Stomach (tissue), 9 donors: ENCODE results near the gene MTMR1. TPM values are rescaled to one million over a fixed set of nuclear protein-coding genes. Genes with fewer than 3 reads are reported as not detected.

Experiments used
- DNase-seq, 2 donors: peaks; one replicate each; pipeline versions ENCODE4 v3.0.0 to v3.0.0-alpha.2; 2013 to 2019
- H3K27ac ChIP-seq, 5 donors: fragments of 200-600 bp in 4 of 5; sonication (generic) in 4 of 5; one replicate each; pipeline ENCODE4 v1.5.1; 2013 to 2019; ENCODE audit warnings: mild to moderate bottlenecking in 1 of 5, moderate library complexity in 1 of 5
- H3K27me3 ChIP-seq, 3 donors: fragments of 200-600 bp; sonication (generic); one replicate each; pipeline ENCODE4 v1.5.1; 2017 to 2019; ENCODE audit warnings: mixed run types in 1 of 3
- H3K36me3 ChIP-seq, 4 donors: fragments of 200-600 bp; sonication (generic); 1 replicate in 3 of 4; 2 replicates in 1 of 4; pipeline ENCODE4 v1.5.1; 2016 to 2019
- H3K4me1 ChIP-seq, 4 donors: fragments of 200-600 bp; sonication (generic); one replicate each; pipeline ENCODE4 v1.5.1; 2016 to 2019
- H3K4me3 ChIP-seq, 4 donors: fragments of 200-600 bp; sonication (generic) in 3 of 4; one replicate each; pipeline ENCODE4 v1.5.1; 2016 to 2019; ENCODE audit warnings: mild to moderate bottlenecking in 1 of 4
- H3K9me3 ChIP-seq, 4 donors: fragments of 200-600 bp; sonication (generic); one replicate each; pipeline ENCODE4 v1.5.1; 2016 to 2019
- EP300 ChIP-seq: sonication (generic); formaldehyde crosslinking; IDR thresholded peaks from one replicate; pipeline ENCODE4 v1.6.1; 2017; ENCODE audit warnings: antibody characterized with exemption
- POLR2A ChIP-seq, 4 donors: fragments of 450-650 bp; IDR thresholded peaks; one replicate each; pipeline ENCODE4 v1.6.1; 2016; ENCODE audit warnings: antibody characterized with exemption in 4 of 4, control low read depth in 2 of 4, mild to moderate bottlenecking in 1 of 4, moderate library complexity in 1 of 4
- POLR2AphosphoS5 ChIP-seq, 3 donors: sonication (generic); formaldehyde crosslinking; IDR thresholded peaks; one replicate each; pipeline ENCODE4 v1.6.1; 2016; ENCODE audit warnings: antibody characterized with exemption in 3 of 3
- WGBS, 5 donors: extraction: QIAGEN DNeasy Blood & Tissue Kit in 3 of 5; methylation state at CpG; one replicate each; pipeline versions ENCODE4 v1.1.5 to v1.1.7; 2013 to 2018; 5-methylcytosine and 5-hydroxymethylcytosine counted together
- intact Hi-C: fragments of 100-400 bp; cut with DNase I; formaldehyde crosslinking; loops from one replicate; pipeline ENCODE4 v1.15.1; 2023; ENCODE audit warnings: low total_unique reads
- polyA plus RNA-seq, 3 donors: library from polyadenylated mRNA; stranded (reverse); fragments of 200-250 nt; gene quantifications; one replicate each; pipeline ENCODE4 v1.2.3, GENCODE V29; 2013
- total RNA-seq, 5 donors: library from RNA; depleted of rRNA; stranded (reverse); fragments of >200 nt; gene quantifications; one replicate each; pipeline versions ENCODE4 v1.1.0 to v1.2.3, GENCODE V29; 2014 to 2016
- TF ChIP-seq, protein P1 (sequence below), 7 experiments: fragments of 450-650 bp in 4 of 7; fragments of 200-600 bp in 3 of 7; sonication (generic) in 3 of 7; IDR thresholded peaks; one replicate each; pipeline ENCODE4 v1.5.1; 2016 to 2019; ENCODE audit warnings: antibody characterized with exemption in 7 of 7, control low read depth in 2 of 7, mild to moderate bottlenecking in 1 of 7
- donor health status: healthy with polysubstance abuse.
- donor health status: Bipolar disorder and iron deficiency.
- donor health status: healthy.

MTMR1 gene
- total and polyA plus RNA-seq, 8 donors = 4.7 to 36.4 (median 8.0) TPM

DNA sequence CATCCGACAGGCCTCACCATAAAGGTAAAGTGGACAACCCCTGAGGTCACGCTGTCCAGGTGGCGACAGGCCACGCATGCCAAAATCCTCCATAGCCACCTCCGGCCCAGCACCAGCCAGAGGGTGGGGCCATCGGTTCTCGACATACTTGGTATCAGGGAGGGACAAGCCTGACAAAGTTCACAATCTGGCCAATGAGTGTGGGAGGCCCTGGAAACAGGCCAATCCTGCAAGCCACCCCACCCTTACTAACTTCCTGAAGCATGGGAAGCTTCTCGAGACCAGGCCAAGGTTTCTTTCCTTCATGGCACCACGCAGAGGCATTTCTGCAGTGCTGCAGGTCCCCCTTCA is 73.8 kb downstream of the MTMR1 start:
- Histone ChIP-seq H3K4me1 (peaks cover 0 to 10% (median 4%) of the 10 kb centered on the region in 4 donors), H3K4me3 (no peak overlapping the region), H3K36me3 (peaks cover 0 to 37% (median 20%) of the 10 kb centered on the region in 4 donors), H3K27me3 (no peaks in the 10 kb centered on the region), H3K9me3 (no peaks in the 10 kb centered on the region), H3K27ac (no peak overlapping the region)
- intact Hi-C loops = no loop called here
- no peak for TF ChIP-seq POLR2AphosphoS5 (IDR thresholded peaks at IDR 0.05)
- WGBS, 5 donors = 48 to 76% (median 55%) methylated on average over 8 to 9 of the region's 9 CpGs
- DNase-seq = peak in 1 of 2 donors; percentile 36

DNA sequence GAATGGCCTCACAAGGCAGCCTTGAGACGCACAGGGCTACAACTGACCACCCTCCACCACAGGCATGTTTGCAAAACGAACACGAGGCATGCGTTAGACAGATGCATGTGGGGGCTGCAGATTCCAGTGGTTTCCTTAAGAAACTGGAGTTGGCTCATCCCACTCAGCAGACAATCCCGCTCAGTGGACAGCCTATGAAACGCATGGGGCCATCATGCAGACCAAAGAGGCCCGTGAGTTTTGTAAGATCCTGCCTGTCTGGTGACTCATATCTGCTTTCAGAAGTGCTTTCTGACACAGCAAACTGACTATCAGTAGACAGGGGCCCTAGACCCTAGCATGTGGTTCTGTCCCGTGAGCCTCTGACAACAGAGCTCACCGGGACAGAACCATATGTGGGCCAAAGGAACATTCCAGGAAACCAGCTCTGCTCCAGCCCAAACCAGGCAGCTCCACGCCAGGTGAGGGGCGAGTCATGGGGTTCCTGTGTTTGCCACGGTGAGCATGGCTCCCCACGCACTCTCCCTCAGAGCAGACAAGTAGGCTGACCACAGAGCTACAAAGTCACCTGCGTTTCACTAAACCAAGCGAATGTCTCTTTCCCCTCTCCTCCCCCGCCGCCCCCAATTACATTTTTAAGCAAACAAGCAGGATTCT is 74.4 kb downstream of the MTMR1 start:
- no peak for DNase-seq
- H3K36me3 ChIP-seq = peaks cover 0 to 33% (median 15%) of the 10 kb centered on the region in 4 donors
- no peaks in the 10 kb centered on the region for H3K9me3 ChIP-seq
- no peak overlapping the region for H3K4me3 ChIP-seq
- H3K4me1 ChIP-seq = peaks cover 0 to 10% (median 4%) of the 10 kb centered on the region in 4 donors
- TF ChIP-seq EP300 (no peak), POLR2A (IDR thresholded peaks at IDR 0.05) (no peak), POLR2AphosphoS5 (IDR thresholded peaks at IDR 0.05) (no peak)
- TF ChIP-seq, protein P1, sequence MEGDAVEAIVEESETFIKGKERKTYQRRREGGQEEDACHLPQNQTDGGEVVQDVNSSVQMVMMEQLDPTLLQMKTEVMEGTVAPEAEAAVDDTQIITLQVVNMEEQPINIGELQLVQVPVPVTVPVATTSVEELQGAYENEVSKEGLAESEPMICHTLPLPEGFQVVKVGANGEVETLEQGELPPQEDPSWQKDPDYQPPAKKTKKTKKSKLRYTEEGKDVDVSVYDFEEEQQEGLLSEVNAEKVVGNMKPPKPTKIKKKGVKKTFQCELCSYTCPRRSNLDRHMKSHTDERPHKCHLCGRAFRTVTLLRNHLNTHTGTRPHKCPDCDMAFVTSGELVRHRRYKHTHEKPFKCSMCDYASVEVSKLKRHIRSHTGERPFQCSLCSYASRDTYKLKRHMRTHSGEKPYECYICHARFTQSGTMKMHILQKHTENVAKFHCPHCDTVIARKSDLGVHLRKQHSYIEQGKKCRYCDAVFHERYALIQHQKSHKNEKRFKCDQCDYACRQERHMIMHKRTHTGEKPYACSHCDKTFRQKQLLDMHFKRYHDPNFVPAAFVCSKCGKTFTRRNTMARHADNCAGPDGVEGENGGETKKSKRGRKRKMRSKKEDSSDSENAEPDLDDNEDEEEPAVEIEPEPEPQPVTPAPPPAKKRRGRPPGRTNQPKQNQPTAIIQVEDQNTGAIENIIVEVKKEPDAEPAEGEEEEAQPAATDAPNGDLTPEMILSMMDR (IDR thresholded peaks at IDR 0.05) = no peak
- no peaks in the 10 kb centered on the region for H3K27me3 ChIP-seq
- H3K27ac ChIP-seq = no peak overlapping the region
- WGBS, 5 donors = 76 to 85% (median 83%) methylated on average over 6 to 17 of the region's 17 CpGs
- intact Hi-C loops = no loop called here

DNA sequence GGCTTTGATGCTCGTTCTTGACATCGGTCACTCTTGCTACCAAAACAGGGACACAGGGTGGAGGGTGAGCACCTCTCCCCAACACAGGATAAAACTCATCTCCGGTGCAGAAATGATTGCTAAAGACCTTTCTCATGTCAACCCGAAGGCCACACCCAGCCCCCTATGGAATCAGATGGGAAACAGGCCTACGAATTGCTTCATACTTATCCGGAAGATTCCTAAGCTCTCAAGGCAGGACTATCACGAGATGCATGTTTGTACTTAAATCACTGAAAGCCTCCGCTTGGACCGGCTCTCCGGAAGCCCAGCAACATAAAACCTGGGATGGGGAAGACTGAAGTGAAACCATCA is 74.9 kb downstream of the MTMR1 start:
- H3K4me1 ChIP-seq = peaks cover 0 to 10% (median 4%) of the 10 kb centered on the region in 4 donors
- H3K27me3 ChIP-seq = no peaks in the 10 kb centered on the region
- no peak for DNase-seq
- H3K27ac ChIP-seq = no peak overlapping the region
- WGBS, 5 donors = 76 to 89% (median 85%) methylated on average over 8 to 10 of the region's 10 CpGs
- no peaks in the 10 kb centered on the region for H3K9me3 ChIP-seq
- H3K4me3 ChIP-seq = no peak overlapping the region
- intact Hi-C loops = no loop called here
- TF ChIP-seq POLR2A (IDR thresholded peaks at IDR 0.05) (no peak), EP300 (no peak), POLR2AphosphoS5 (IDR thresholded peaks at IDR 0.05) (no peak)
- TF ChIP-seq, protein P1 (IDR thresholded peaks at IDR 0.05) = no peak
- peaks cover 0 to 27% (median 14%) of the 10 kb centered on the region in 4 donors for H3K36me3 ChIP-seq

DNA sequence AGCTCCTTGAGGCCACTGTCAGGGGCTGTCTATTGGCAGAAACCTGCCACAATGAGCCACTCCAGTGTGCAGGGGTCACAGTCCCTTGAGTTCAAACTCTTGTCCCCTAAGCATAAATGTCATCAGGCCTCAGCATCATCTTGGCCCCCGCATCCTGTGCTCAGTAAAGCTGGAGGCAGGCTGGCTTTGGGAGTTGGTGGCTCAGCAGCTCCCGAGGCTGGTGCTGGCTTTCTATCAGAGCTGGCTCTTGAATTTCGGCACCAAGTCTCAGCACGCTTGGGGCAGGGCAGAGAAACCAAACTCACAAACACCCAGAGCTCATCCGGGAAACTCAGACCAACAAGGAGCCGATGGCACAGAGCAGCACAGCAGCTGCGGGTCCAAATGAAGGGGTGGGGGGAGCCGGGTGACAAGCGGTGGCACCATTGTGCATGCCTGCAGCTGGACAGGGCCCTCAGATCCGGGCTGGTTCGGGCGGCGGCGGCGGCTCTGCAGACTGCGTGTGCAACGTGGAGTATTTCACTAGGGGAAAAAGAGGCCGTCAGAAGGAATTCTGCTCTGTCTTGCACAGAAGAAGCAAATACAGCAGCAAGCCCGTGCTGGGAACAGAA is 75.5 kb downstream of the MTMR1 start:
- WGBS, 5 donors = 73 to 97% (median 88%) methylated on average over 12 to 19 of the region's 19 CpGs
- peaks cover 0 to 10% (median 4%) of the 10 kb centered on the region in 4 donors for H3K4me1 ChIP-seq
- H3K36me3 ChIP-seq = peaks cover 0 to 22% (median 14%) of the 10 kb centered on the region in 4 donors
- intact Hi-C loops = no loop called here
- DNase-seq = no peak
- no peak overlapping the region for H3K4me3 ChIP-seq
- TF ChIP-seq POLR2AphosphoS5 (IDR thresholded peaks at IDR 0.05) (no peak), POLR2A (IDR thresholded peaks at IDR 0.05) (no peak), EP300 (no peak)
- TF ChIP-seq, protein P1 (IDR thresholded peaks at IDR 0.05) = no peak
- H3K9me3 ChIP-seq = no peaks in the 10 kb centered on the region
- no peaks in the 10 kb centered on the region for H3K27me3 ChIP-seq
- no peak overlapping the region for H3K27ac ChIP-seq

DNA sequence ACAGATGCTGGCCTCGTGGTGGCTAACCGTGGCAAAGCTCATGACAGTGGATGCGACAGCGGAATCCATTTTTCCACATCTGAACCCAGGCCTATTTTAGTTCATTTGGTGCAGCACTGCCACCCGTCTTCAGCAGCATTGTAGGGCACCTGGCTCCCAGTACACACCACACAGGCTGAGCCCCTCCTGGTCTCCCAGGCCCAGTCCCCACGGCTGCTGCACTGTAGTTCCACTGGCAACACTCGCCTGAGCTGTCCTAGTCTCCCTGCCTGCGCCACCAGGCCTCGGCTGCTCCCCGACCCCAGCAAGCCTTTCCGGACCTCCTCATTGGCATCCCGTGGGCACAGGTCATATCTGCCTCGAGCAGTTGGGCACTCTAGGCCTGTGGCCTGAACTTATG is 76.2 kb downstream of the MTMR1 start:
- H3K27ac ChIP-seq = no peak overlapping the region
- peaks cover 0 to 24% (median 17%) of the 10 kb centered on the region in 4 donors for H3K36me3 ChIP-seq
- H3K4me3 ChIP-seq = no peak overlapping the region
- intact Hi-C loops = no loop called here
- no peaks in the 10 kb centered on the region for H3K27me3 ChIP-seq
- TF ChIP-seq POLR2AphosphoS5 (IDR thresholded peaks at IDR 0.05) = no peak
- TF ChIP-seq, protein P1 (IDR thresholded peaks at IDR 0.05) = no peak
- TF ChIP-seq POLR2A (IDR thresholded peaks at IDR 0.05) = no peak
- no peak for TF ChIP-seq EP300
- 83 to 94% (median 90%) methylated on average over 8 to 13 of the region's 13 CpGs for WGBS, 5 donors
- no peak for DNase-seq
- H3K4me1 ChIP-seq = peaks cover 0 to 10% (median 4%) of the 10 kb centered on the region in 4 donors
- no peaks in the 10 kb centered on the region for H3K9me3 ChIP-seq
